AG20443 (cell line): ENCODE results near the gene DNAH17.

Experiments used
- DNase-seq: peaks from one replicate; pipeline ENCODE4 v3.0.0; 2012; ENCODE audit warnings: low spot score, mixed read lengths

The DNAH17 gene

DNA sequence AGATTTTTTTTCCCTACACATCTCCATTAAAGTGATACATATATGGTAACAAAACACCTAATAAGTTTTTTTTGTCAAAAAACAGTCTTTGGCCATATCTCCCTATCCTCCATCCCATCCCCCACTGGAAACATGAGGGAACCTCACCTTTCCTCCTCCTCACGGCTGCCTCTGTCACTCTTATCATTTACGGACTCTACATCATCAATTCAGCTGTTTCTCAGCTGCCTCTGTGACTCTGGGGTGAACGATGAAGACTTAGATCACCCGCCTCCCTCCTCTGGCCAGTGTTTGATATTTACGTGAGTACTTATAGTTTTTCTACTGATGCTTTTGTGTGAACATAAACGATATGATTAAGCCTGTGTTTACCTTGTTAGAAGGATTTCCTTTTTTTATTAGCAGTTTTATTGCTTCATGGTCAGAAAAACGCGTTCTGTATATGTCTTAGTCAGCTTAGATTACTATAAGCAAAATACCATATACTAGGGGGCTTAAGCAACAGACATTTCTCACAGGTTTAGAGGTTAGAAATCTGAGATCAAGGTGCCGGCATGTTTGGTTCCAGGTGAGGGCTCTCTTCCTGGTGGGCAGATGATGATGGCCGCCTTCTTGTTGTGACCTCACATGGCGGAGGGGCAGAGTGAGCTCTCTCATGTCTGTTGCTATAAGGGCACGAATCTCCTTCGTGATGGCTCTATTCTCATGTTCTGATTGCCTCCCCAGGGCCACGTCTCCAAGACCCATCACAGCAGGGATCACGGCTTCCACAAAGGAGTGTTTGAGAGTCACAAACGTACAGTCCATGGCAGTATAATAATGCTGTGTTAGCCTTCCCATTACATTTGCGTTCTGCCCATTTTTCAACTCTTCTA, 32.1 kb downstream of the DNAH17 start:
- DNase-seq = no peak

DNA sequence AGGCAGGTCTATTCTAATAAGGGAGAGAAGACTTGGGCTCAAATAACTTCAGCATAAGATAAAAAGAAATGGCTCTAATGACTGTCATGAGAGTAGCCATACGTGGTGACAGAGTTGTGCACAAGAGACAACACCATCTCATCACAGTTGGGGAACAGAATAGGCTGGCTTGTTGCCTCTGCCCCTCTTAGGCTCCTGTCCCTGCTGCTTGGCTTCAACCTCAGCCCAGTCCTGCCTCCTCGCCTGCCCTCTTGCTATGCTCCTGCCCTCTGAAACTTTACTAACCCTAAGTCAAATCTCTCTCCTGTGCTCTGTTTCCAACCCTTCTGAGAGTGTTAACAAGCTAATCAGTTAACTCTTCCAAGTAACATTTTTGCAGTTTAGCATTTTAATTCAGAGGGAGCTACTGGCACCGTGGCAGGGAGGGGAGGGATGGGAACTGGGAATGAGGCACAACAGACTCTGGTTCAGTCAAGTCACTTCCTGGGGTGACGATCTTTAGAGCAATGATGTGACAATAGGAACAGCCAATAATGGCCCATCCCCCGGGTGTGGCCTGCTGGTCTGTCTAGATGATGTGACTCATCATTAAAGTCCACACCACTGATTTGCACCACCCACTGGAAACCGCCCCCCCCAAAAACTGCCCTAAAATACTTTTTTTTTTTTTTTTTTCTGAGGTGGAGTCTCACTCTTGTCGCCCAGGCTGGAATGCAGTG, 35.5 kb downstream of the DNAH17 start:
- DNase-seq = peak; percentile 82

DNA sequence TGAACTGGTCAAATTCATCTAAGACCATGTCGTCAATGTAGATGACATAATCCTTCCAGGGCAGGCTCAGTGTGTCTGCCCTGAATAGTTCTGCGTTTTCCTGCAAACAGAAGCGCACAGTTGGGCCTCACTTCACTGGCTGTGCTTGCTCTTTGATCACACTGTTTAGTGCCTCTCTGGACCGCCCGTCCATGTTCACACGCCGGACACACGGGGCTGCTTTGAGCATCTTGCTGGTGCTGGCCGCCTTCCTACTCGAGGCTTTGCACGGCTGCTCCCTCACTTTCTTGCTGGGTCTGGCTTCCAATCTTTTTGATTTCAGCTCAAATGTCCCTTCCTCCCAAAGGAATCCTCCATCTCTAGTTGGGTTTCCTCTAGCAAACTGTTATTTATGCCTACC, 37.4 kb downstream of the DNAH17 start:
- DNase-seq = no peak

DNA sequence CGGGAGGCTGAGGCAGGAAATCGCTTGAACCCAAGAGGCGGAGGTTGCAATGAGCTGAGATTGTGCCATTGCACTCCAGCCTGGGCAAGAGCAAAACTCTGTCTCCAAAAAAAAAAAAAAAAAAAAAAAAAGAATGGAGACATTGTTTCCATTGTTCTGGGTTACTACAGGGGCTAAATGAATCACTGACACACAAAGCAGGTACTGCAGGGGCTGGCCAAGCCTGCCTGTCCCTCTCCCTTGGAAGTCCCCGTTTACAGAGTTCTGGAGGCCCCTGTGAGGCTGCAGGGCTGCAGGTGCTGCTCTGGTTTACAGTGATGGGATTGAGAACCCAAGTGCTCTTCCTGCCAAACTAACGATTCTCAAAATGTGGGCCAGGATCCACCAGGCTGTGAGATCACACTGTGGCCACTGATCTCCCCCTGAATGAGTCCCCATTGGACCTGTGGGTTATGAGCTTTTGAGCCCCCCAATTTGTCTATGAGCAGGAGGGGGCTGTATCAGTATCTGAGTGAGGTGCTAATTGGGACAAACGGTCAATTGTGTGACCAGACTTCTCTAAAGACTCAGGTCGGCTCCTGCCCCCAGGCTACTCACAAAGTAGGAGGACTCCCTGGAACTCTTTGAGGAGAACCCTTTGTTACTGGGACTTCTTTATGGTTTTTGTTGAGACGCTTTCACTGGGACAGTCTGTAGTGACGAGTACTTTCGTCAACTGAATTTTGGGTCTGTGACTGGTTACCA, 39.0 kb downstream of the DNAH17 start:
- DNase-seq = no peak

DNA sequence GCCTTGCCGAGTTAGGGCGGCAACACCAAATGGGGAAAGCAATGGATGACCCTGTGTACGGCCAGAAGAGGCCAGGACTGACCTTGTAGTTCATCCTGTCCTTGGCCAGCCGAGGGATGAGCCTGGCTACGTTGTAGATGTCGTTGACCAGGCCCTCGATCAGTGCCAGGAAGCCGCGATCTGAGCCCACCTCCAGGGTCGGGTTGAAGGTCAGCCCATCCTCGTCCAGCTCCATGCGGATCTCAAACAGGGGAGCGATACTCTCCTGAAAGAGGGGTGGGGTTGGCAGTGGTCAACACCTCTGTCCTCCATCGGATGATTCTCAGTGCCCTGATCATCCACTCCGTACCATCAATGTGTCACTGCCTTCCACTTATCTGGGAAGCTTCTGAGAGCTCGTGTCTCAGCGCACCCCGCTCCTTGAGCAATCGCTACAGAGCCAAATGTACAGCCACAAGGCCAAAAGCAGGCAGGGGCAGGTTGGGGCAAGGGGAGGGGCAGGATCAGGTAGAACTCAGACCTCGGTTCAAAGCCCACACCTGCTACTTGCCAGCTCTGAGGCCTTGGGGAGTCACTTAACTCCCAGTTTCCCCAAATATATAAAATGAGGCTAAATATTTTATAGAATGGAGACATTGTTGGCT, 39.9 kb downstream of the DNAH17 start:
- DNase-seq = no peak

DNA sequence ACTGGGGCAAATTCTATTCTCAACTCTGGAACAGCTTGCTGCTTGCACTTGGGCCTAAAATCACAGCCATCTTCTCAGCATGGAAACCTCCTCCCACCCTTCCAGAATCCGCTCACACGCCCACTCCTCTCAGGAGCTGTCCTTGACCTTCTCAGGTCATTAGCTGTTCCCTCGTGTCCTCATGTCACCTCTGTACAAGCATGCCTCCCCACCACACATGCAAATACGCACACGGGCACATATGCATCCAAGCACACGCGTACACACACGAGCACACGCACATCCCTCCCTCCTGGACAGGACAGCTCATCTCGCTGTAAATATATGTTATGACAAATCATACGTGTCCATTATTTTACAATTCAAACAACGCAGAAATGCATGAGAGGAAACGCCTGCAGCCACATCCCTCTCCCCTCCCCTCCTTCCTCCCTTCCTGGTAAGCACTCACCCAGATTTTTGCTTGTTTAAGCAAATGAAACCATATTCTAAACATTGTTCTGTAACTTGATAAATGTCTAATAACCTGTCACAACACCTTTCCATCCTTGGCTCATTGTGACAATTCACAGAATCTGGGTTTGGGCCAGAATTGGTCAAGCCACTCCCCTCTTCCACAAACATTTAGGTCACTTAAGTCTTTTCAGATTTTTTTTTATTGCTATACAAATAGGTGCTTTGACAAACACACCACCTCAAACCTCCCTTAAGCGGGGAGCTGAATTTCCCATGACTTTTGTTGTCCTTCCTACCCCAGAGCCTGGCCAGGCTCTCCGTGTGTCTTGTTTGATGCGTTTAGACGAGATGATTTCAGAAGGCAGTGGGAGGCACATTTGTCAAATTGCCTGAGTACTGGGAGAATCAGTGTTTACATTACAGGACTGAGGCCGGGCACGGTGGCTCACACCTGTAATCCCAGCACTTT, 41.7 kb downstream of the DNAH17 start:
- DNase-seq = no peak

DNA sequence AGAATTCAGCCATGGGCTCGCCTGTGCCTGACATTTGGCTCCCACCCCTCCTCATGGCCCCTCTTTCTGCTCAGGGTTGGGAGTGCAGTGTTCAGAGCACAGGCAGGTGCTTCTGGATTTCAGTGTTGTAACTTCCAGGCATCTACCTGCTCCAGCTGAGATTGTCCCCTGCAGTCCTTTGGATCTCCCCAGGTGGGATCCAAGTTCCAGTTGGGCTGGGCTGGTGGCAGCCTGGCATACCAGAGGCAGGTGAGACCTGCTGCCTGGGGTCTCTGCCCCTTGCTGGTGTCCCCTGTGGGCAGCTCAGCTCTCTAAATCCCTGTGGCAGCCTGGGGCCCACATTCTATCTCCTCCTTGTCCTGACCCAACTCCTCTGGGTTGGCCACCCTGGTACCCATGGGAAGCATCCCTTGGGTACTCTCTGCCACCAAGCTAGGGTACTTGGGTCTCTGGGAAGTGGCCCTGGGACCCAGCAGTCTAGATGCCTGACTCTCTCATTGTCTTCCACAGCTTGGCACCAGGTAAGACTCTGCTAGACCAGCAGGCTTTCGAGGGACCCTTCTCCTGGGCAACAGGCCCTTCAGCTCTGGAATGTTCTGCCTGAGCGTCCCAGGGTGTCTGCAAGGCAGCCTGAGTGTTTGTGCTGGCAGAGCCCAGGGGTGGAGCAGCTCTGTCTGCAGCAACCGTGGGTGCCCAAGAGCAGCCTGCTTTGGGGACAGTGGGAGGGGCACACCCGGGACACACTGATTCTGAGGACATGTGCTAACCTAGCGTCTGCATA, 42.5 kb downstream of the DNAH17 start:
- DNase-seq = no peak

DNA sequence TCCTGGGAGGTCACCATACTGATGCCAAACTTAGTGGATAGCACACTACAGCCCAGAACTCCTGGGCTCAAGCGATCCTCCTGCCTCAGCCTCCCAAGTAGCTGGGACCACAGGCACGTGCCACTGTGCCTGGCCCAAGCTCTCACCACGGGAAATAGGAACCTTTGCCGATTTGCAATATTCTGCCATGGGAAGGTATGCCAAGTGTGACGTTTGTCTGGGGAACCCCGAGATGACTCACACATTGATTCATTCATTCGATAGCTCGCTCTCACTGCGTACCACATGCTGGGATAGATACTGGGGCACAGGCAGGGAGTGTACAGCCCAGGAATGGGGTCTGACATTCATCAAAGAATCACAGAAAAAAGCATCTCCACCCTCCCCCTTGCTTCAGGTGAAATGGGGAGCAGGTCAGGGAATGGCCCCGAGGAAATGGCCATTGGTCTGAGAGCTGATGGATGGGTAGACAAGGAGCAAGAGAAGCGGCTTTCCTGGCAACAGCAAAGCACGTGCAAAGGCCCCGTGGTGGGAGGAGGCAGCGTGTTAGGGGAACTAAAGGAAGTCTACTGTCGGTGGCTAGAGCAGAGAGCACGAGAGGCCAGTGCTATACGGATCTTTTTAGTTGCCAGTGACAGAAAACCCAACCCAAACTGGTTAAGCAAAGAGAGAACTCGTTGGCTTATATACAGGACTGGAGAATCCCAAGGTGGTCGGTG, 44.1 kb downstream of the DNAH17 start:
- peak; percentile 70 for DNase-seq

DNA sequence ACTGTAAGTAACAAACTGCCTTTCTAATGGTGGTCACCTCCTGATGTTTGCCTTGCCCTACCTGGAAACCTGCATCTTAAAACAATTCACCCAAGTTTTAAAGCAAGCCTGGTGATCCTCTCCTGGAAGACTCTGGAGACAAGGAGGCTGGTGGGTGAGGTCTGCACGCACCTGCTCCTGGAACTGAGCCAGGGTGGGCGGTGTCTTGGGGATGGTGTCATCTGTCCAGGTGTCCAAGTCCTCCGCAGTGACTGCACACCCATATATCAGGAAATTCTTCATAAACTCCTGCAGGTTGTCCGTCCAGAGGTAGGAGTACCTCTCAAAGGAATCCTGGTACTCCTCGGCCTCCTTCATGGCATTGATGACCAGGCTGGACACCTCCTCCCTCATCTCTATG, 44.9 kb downstream of the DNAH17 start:
- no peak for DNase-seq

DNA sequence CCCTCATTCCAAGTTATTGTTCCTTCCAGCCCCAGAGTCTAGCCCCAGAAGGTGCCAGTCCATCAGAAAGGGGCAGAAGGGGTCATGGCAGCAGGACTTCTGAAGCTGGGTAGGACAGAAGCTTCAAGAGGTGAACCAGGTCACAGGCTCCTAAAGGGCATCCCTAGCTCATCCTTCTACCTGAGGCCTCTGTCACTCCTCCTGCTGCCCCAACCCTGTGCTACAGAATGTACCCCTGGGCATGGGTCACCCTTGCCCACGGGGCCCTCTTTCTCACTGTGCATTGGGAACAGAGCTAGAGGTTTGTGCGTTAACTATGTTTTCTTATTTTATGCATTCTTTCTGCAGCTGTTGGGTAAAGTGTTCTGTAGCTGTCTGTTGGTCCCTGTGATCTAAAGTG, 46.5 kb downstream of the DNAH17 start:
- DNase-seq = no peak

DNA sequence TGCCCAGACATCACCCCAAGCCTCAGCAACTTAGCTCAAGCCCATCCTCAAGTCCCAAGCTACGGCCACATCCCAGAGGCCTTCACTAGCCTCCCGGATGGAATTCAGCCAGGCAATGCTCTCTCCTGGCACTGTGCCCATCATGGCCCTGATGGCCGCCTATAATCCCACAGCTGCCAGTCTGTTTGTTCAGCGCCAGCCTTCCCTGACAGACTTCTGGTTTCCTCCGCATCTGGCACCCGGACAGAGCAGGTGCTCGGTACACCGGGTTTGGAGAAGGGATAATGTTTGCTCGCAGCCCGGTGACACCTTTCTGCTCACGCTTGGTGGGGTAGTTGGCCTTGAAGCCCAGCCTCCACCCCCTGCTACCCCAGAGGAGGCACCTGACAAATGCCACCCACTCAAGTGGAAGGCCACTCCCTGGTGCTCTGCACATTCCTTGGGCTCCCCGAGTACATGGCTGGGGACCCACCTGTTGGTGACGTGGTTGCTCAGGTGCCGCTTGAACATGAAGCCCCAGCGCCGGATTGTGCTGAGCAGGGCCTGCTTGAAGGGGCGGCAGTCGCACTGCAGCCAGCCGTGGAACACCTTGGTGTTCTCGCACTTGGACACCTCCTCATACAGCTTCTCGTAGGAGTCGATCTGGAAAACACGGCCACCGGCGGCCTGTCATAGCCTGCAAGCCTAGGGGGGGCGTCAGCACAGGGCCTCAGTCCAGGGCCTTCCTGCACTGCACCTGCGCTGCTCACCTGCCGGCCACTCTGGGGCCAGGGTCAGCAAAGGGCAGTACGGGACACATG, 47.1 kb downstream of the DNAH17 start:
- DNase-seq = no peak

DNA sequence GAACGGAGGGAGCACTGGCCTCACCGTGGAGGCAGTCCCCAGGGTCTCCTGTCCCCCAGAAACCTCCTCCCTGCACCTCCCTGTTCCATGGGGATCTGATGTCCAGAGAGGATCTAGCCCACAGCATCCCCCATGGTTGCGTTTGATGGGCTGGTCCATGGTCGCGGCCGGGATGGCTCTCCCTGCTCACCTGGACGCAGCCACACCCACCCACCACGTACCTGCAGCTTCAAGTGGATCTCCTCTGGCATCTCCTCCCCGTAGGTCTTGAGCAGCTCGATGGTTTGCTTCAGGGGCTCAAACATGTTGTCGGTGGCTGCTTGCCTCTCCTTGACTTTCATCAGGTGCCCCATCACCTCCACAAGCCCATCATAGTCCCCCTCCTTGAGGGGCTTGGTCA, 47.9 kb downstream of the DNAH17 start:
- DNase-seq = no peak

DNA sequence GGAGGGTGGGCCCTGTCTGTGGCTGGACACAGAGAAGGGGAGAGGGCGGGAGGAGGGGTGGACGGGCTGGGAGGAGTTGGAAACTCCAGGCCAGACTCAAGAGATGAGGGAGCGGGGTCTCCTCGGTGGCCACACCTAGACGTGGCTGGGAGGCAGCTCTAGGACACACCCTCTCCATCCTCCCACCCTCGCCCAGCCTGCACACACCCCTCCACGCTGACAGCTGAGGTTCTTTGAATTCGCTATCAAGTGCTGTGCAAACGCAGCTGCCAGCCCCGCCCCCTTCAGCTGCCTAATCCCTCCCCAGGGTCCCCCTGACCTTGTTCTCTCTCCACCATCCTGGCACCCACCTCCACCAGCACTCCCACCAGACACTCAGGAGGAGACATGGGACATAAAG, 48.7 kb downstream of the DNAH17 start:
- DNase-seq = no peak

DNA sequence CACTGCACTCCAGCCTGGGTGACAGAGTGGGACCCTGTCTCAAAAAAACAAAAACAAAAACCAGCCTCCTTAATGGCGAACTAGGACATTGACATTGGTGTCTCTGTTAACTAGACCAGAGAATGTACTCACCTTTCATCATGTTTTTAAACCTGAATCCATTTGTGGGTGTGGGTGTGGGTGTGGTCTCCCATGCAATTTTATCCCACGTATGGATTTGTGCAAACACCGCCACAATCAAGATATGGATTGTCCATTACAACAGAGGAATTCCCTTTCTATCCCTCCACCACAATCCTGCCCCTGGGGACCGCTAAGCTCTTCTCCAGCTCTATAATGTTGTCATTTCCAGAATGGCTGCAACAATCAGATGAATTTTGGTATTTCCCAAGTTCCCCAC, 49.9 kb downstream of the DNAH17 start:
- DNase-seq = no peak

DNA sequence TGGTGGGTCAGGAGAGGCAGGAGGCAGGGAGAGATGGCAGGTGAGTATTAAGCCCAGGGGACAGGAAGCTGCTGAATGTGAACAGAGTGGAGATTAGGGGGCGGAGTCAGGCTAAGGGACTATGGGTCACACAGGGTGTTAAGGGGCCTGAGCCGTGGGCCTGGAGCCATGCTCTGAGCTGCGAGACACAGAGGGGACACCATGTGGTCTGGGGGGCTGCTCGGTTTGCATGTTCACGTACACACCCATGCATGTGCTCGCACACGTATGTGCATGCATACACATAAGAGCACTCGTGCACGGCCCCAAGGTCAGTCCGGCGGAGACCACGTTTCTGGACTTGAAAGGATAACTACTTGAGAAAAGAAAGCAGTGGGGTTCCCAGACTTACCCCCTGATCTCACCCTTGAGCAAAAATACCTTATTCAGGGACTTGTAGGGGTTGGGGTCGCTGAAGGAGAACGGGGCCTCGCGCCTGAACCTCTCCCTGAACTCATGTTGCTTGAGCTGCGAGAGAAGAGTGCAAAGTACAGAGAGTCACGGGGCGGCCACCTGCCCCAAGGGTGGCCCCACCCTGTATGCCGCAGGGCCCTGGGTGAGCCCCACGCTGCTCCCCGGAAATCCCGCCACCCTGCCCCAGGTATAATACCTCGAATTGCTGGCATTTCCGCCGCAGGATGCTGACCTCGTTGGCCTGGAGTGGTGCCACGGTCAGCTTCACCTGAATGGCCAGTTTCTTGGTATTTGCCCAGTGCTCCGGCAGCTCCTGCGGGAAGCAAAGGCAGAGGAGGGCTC, 50.8 kb downstream of the DNAH17 start:
- no peak for DNase-seq

DNA sequence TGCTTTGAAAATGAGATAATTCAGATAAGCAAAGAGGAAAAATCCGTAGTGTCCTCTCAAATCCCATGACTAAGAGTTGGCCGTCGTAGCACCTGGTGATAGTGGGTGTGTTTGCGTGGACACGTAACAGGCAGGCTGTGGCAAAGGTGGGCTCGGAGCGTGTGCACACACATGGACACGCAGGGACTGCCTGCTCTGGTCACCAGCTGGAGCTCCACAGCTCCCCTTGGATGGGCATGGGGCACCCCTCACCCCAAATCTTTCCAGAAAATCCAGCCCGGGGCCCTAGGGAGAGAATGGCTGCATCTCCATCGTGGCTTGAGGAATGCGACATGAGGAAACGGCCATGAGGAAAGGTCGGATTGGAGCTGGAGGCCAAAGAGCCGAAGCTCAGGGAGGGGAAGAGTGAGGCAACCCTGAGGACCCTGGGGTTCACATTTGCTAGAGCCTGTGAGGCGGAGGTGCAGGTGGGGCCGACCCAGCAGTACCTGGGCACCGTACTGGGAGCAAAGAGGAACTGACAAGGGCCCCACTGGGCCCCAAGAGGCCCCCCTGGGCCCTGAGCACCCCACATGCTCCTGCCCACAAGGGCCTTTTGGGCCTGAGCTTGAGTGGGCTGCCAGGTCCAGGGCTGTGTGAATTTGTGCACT, 51.6 kb downstream of the DNAH17 start:
- DNase-seq = no peak

DNA sequence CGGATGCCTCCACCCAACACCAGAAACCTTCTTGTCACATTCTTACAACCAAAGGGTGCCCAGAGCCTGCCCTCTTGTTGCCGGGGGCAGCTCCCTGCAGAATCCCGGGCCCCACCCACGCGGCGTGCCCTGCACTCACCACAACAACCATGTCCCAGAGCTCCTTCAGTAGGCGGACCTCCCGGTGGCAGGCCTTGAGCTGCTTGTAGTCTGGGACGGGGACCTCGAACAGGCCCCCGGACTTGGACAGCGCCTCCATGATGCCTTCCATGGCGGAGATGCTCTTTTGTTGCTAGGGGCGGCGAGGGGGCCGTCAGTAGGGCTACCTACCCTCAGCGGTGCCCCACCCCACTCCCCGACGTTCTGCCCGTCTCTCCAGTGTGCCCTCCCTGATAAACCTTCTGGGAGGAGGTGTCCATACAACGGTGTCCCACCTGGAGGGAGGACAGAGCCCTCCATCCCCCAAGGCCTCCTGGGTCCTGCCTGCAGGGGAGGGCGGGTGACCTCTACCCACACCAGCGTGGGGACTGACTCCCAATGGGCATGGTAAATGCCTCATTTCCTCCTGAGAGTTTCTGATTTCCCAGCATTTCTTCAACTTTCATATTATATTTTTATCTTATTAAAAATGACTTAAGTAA, 52.2 kb downstream of the DNAH17 start:
- no peak for DNase-seq
